ENCODE data around the gene SPRTN. TPM values are rescaled to one million over a fixed set of nuclear protein-coding genes. Genes with fewer than 3 reads are reported as not detected.
A peak's percentile ranks its signal among the peaks of the same experiment; 100 is the strongest.

Gene SPRTN
- total and polyA plus RNA-seq, 8 donors = 3.2 to 62.5 (median 15.1) TPM

- Histone ChIP-seq H3K4me1 (peaks cover 41 to 80% (median 69%) of the 10 kb centered on the region in 4 donors), H3K27ac (peak overlapping the region in 2 of 5 donors; percentile 1 to 95), H3K9me3 (no peaks in the 10 kb centered on the region), H3K4me3 (peak overlapping the region; percentile 82 to 95 (median 90)), H3K27me3 (no peaks in the 10 kb centered on the region), H3K36me3 (peaks cover 0 to 18% (median 12%) of the 10 kb centered on the region in 4 donors)
- 39 to 61% (median 52%) methylated on average over 21 of the region's 21 CpGs for WGBS, 5 donors
- intact Hi-C loops (cut with DNase I; ENCODE audit: low total_unique reads) = no loop called here
- peak in 1 of 2 donors; percentile 20 for DNase-seq
- TF ChIP-seq CTCF (IDR thresholded peaks at IDR 0.05) = no peak
- TF ChIP-seq POLR2A (IDR thresholded peaks at IDR 0.05) = no peak
- TF ChIP-seq POLR2AphosphoS5 (IDR thresholded peaks at IDR 0.05) = no peak
- no peak for TF ChIP-seq EP300 (IDR thresholded peaks at IDR 0.05)
Measured at GRCh38 chr1:231335663-231336602, 2.2 kb upstream of the SPRTN start.

- no peaks in the 10 kb centered on the region for H3K27me3 ChIP-seq
- peak overlapping the region; percentile 82 to 95 (median 90) for H3K4me3 ChIP-seq
- H3K36me3 ChIP-seq = peaks cover 0 to 15% (median 9%) of the 10 kb centered on the region in 4 donors
- no peak for TF ChIP-seq POLR2AphosphoS5 (IDR thresholded peaks at IDR 0.05)
- no peak for TF ChIP-seq CTCF (IDR thresholded peaks at IDR 0.05)
- no peak for TF ChIP-seq EP300 (IDR thresholded peaks at IDR 0.05)
- no peak for TF ChIP-seq POLR2A (IDR thresholded peaks at IDR 0.05)
- H3K27ac ChIP-seq = peak overlapping the region; percentile 92 to 97 (median 95)
- peaks cover 41 to 76% (median 66%) of the 10 kb centered on the region in 4 donors for H3K4me1 ChIP-seq
- H3K9me3 ChIP-seq = no peaks in the 10 kb centered on the region
- DNase-seq = no peak
- WGBS, 5 donors = 0 to 2% (median 1%) methylated on average over 3 to 32 of the region's 32 CpGs
- intact Hi-C loops (cut with DNase I; ENCODE audit: low total_unique reads) = no loop called here
Measured at GRCh38 chr1:231337043-231337471, 1.0 kb upstream of the SPRTN start.

GRCh38 chr1:231337472-231338269, 422 bp upstream of the SPRTN start, which contains the start of gene EXOC8:
EXOC8 (minus strand) TSS chr1:231337852; CDS start chr1:231337745, 107 bp downstream.
- peaks cover 41 to 70% (median 64%) of the 10 kb centered on the region in 4 donors for H3K4me1 ChIP-seq
- H3K4me3 ChIP-seq = peak within 1 kb of the TSS; percentile 82 to 95 (median 90)
- H3K27me3 ChIP-seq = no peaks in the 10 kb centered on the region
- intact Hi-C loops (cut with DNase I; ENCODE audit: low total_unique reads) = no loop called here
- 0 to 1% (median 0%) methylated on average over 40 to 74 of the region's 74 CpGs for WGBS, 5 donors
- H3K36me3 ChIP-seq = peaks cover 0 to 20% (median 13%) of the 10 kb centered on the region in 4 donors
- peak; percentile 98 to 99 for DNase-seq
- peak within 1 kb of the TSS; percentile 92 to 97 (median 95) for H3K27ac ChIP-seq
- no peaks in the 10 kb centered on the region for H3K9me3 ChIP-seq
- TF ChIP-seq POLR2A (IDR thresholded peaks at IDR 0.05) = peak in 2 of 4 donors; percentile 24 to 52
- peak in 1 of 7 experiments; percentile 24 for TF ChIP-seq CTCF (IDR thresholded peaks at IDR 0.05)
- no peak for TF ChIP-seq EP300 (IDR thresholded peaks at IDR 0.05)
- TF ChIP-seq POLR2AphosphoS5 (IDR thresholded peaks at IDR 0.05) = peak; percentile 93 to 97 (median 96)

Data from stomach (tissue), 9 donors.